Left renal pelvis (tissue), 4 donors: ENCODE measurements around the gene JRKL. TPM values are rescaled to one million over a fixed set of nuclear protein-coding genes. Genes with fewer than 3 reads are reported as not detected.

Experiments
- DNase-seq, 4 donors: peaks; one replicate each; pipeline ENCODE4 v3.0.0-alpha.2; 2013; ENCODE audit warnings: low read depth in 4 of 4, low spot score in 3 of 4
- polyA plus RNA-seq, 4 donors: library from polyadenylated mRNA; unstranded; fragments of 120-200 nt; gene quantifications; one replicate each; pipeline ENCODE4 v1.2.1, GENCODE V29; 2013; ENCODE audit not compliant: insufficient read length in 4 of 4

Gene JRKL
- 10 to 100 TPM; 20.8 to 30.1 (median 23.7) TPM for polyA plus RNA-seq

GRCh38 chr11:96389720-96390487 is at the start of gene JRKL, which contains the start of gene CCDC82:
Gene JRKL, plus strand, starts transcription at chr11:96390013. Its CDS starts 637 bp downstream, at chr11:96390650.
Gene CCDC82, minus strand, starts transcription at chr11:96389912. Its CDS starts 5,165 bp downstream, at chr11:96384747.
- peak; percentile 85 to 95 (median 92) for DNase-seq

- DNase-seq = no peak
Measured at GRCh38 chr11:96340555-96340885, 49.3 kb upstream of the JRKL start.

- DNase-seq = no peak
Measured at GRCh38 chr11:96341211-96342013, 48.4 kb upstream of the JRKL start.

GRCh38 chr11:96342014-96342960 is 47.5 kb upstream of the JRKL start:
- no peak for DNase-seq

- peak in 3 of 4 donors; percentile 85 to 87 (median 86) for DNase-seq
Measured at GRCh38 chr11:96342961-96343711, 46.7 kb upstream of the JRKL start, which contains the start of gene MAML2. Gene MAML2, minus strand, starts transcription at chr11:96343195. Its CDS starts 1,300 bp downstream, at chr11:96341895.

DNA sequence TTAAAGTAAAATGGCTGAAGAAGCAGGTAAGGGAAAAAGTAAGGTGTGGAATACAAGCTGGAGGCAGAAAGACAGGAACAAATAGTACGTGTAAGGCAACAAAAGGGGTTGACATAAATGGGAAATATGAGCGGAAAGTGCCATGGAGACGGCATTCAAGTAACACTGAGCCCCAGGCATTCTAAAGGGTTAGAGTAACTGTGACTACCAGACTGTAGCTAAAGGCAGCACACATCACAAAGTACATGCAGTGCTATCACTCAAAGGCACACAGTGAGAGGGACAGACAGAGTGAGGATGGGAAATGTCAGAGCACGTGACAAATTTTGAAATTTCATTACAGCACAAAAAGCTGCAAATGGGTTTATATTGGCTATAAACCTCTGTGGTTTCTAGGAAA is 33.0 kb upstream of the JRKL start:
- DNase-seq = no peak

GRCh38 chr11:96357794-96358193 is 32.0 kb upstream of the JRKL start:
- DNase-seq = no peak

DNA sequence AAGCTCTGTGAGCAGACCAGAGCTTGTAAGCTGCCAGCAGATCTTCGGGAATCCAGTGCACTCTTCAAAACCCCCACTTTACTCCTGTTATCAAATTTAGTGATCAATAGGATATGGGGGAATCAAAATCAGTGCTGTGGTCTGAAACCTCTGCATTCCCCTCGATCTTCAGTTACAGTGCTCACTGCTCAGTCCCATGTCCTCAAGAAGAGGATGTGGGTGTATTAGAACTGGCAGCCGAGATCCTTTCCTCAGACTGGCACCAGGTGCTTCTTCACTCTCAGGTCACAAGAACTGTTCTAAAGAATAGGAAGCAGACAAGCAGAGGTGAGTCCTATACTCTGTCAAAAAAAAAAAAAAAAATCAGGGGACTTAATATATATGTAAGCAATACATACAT is 31.5 kb upstream of the JRKL start:
- no peak for DNase-seq

- no peak for DNase-seq
Measured at GRCh38 chr11:96361778-96362177, 28.0 kb upstream of the JRKL start.

- no peak for DNase-seq
Measured at GRCh38 chr11:96365493-96365892, 24.3 kb upstream of the JRKL start.

DNA sequence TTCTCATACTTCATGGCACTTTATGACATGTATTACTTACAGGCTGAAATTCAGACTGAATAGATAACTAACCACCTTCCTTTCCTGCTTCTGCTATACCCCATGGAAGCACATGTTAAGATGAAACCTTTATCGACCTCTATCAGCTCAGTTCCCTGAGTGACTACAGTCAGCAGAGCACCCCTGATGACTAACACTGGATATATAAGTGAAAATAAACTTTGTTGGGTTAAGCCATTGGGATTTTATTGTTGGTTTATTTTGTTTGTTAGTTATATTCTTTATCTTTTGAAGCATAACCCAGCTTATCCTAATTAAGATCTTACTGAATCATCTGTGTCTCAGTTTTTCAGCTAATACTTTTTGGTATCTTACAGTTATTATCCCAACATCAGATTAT is 23.8 kb upstream of the JRKL start:
- DNase-seq = no peak

- DNase-seq = no peak
Measured at GRCh38 chr11:96367342-96367741, 22.5 kb upstream of the JRKL start.

DNA sequence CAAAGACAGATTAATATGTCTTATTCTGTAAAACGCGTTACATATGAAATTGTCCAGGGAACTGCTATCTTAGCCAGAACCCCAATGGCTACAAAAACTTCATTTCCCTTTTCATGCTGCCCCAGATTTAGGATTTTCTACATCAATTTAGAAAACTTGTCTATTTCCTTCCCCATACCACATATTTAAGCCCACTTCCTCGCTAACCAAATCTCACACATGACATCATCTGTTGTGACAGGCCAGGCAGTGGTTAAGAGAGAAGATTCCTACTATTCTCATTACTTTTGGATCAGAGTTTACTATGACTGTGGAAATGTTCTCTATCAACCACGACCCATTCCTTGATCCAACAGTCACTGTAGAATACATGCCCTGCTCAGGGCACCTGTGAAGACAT is 16.0 kb upstream of the JRKL start:
- no peak for DNase-seq

GRCh38 chr11:96376796-96377195 is 13.0 kb upstream of the JRKL start:
- no peak for DNase-seq

GRCh38 chr11:96384156-96384555 is 5.7 kb upstream of the JRKL start:
- DNase-seq = no peak

- DNase-seq = no peak
Measured at GRCh38 chr11:96385187-96385586, 4.6 kb upstream of the JRKL start.

- DNase-seq = peak in 2 of 4 donors; percentile 66 to 68
Measured at GRCh38 chr11:96388891-96389719, 708 bp upstream of the JRKL start.

GRCh38 chr11:96390488-96390792 is 627 bp downstream of the JRKL start:
- peak in 2 of 4 donors; percentile 6 to 27 for DNase-seq

DNA sequence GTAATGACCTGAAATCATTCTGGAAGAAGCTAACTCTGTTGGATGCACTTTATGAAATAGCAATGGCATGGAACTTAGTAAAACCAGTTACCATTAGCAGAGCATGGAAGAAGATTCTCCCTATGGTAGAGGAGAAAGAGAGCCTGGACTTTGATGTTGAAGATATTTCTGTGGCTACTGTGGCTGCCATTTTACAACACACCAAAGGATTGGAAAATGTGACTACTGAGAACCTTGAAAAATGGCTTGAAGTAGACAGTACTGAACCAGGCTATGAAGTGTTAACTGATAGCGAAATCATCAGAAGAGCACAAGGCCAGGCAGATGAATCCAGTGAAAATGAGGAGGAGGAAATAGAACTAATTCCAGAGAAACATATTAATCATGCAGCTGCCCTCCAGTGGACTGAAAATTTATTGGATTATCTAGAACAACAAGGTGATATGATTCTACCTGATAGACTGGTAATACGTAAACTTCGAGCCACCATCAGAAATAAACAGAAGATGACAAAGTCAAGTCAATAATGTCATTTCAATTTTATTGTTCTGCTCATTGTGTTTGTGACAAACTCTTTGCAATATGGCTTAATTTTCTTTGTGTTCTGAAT is 2.0 kb downstream of the JRKL start:
- no peak for DNase-seq
